ENCODE measurements around the gene SMYD3. TPM values are rescaled to one million over a fixed set of nuclear protein-coding genes. Genes with fewer than 3 reads are reported as not detected.

SMYD3 gene
- total RNA-seq, 4 donors from 2014 or later: 33.7 to 105 (median 51.4) TPM

DNA sequence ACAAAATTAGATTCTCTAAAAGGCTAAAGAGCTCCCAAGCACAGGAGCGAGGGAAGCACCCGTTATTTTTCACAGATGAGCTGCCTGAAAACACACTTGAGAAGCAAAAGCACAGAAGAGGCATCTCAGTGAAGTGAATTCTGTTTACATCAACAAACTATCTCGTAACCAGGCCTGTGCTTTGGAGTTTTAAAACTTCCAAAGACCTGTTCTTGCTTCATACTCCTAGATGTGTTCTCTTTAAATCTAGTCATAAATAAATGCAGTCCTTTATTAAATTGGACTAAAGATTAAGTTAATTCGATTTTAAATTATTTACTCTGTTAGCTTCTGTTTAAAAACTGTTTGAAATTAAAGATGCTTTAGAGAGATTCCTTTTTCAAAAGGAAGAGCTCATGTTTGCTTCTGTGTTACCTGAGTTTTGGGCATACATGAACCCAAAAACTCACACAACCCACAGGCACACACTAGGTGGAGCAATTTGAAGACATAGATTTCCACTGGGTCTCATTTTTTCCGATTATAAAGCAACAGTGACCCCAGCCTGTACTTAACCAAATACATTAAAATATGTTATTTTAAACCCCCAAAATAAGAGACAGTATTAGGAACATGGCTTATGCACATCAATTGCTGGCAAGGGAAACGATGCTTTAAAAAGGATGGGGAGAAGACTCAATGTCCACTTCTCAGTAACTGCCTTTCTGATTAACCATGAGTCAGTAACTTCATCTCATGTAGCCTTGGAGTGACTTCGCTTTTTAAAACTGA lies 648.2 kb downstream of the SMYD3 start:
- Histone ChIP-seq H3K4me1 (peaks cover 0 to 8% of the 10 kb centered on the region in 2 donors), H3K9me3 (no peaks in the 10 kb centered on the region), H3K27me3 (no peaks in the 10 kb centered on the region), H3K36me3 (no peaks in the 10 kb centered on the region), H3K27ac (no peak overlapping the region), H3K4me3 (replicated peaks in 1 of 3) (no peak overlapping the region)
- TF ChIP-seq, protein P1, sequence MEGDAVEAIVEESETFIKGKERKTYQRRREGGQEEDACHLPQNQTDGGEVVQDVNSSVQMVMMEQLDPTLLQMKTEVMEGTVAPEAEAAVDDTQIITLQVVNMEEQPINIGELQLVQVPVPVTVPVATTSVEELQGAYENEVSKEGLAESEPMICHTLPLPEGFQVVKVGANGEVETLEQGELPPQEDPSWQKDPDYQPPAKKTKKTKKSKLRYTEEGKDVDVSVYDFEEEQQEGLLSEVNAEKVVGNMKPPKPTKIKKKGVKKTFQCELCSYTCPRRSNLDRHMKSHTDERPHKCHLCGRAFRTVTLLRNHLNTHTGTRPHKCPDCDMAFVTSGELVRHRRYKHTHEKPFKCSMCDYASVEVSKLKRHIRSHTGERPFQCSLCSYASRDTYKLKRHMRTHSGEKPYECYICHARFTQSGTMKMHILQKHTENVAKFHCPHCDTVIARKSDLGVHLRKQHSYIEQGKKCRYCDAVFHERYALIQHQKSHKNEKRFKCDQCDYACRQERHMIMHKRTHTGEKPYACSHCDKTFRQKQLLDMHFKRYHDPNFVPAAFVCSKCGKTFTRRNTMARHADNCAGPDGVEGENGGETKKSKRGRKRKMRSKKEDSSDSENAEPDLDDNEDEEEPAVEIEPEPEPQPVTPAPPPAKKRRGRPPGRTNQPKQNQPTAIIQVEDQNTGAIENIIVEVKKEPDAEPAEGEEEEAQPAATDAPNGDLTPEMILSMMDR (IDR thresholded peaks at IDR 0.05): no peak
- no peak for TF ChIP-seq POLR2A (IDR thresholded peaks at IDR 0.05)
- no peak for DNase-seq
- WGBS, 2 donors: 68 to 79% methylated on average over 7 of the region's 7 CpGs
- intact Hi-C loops (cut with DNase I): no loop called here

DNA sequence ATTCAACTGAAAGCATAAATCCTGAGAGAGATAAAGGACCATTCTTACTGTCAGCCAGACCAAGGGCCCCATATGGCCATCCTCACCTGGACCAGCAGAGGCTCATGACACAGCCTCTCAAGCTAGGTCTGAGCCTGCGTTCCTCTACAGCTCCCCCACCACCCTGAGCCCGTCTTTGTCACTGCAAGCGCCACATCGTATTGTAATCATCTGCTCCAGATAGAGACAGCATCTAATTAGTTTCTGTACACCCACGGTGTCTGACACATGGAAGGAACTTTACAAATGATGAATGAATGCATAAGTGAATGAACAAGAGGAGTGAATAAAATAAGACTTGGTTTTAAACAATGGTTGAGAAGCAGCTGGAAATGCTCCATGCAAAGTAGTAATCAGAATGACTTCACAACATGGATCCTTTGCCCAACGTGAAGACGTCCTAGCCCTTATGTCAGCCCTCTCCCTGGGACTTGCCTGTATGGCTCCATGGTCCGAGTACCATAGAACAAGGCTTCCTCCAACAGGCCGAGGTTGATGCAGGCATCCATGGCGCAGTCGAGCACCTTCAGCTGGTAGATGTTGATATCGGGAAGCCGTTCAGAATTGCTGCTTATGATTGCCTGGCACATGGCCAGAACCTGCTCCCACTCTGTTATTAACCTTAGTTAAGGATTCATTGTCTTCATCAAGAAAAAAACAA lies 648.9 kb downstream of the SMYD3 start:
- DNase-seq: no peak
- Histone ChIP-seq H3K27me3 (no peaks in the 10 kb centered on the region), H3K27ac (no peak overlapping the region), H3K4me3 (replicated peaks in 1 of 3) (no peak overlapping the region), H3K36me3 (no peaks in the 10 kb centered on the region), H3K4me1 (peaks cover 0 to 8% of the 10 kb centered on the region in 2 donors), H3K9me3 (no peaks in the 10 kb centered on the region)
- WGBS, 2 donors: 90% methylated on average over 13 of the region's 13 CpGs
- TF ChIP-seq POLR2A (IDR thresholded peaks at IDR 0.05): no peak
- TF ChIP-seq, protein P1 (IDR thresholded peaks at IDR 0.05): no peak
- intact Hi-C loops (cut with DNase I): no loop called here

DNA sequence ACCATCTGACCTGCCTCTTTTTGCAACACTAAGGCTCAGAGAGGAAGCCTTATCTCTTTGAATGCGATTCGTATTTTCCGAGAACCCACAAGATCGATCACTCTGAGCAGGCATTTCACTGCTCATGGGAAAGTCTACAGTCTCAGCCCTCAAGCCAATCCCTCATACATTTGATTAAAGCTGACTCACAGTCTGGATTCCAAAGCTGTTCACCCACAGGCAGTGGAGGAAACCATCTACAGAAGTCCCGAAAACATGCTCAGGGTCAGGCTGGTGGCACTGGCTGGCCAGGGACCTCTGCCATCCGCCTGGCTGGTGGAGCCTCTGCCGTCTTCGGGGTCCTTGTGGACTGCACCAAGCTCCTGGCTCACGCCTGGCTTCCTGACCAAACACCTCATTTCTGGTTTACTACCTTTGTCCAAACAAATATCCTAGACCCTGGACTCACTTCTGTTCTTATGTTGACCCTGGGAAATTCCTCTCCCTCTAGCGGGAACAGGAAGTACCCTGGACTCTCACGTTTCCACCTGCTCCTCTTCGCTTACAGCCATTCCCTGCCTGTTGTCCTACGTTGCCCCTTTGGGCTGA lies 650.0 kb downstream of the SMYD3 start:
- Histone ChIP-seq H3K9me3 (no peaks in the 10 kb centered on the region), H3K36me3 (no peaks in the 10 kb centered on the region), H3K4me3 (replicated peaks in 1 of 3) (no peak overlapping the region), H3K4me1 (peaks cover 0 to 8% of the 10 kb centered on the region in 2 donors), H3K27ac (no peak overlapping the region), H3K27me3 (no peaks in the 10 kb centered on the region)
- 80 to 86% methylated on average over 13 of the region's 13 CpGs for WGBS, 2 donors
- intact Hi-C loops (cut with DNase I): no loop called here
- TF ChIP-seq, protein P1 (IDR thresholded peaks at IDR 0.05): no peak
- TF ChIP-seq POLR2A (IDR thresholded peaks at IDR 0.05): no peak
- DNase-seq: no peak

DNA sequence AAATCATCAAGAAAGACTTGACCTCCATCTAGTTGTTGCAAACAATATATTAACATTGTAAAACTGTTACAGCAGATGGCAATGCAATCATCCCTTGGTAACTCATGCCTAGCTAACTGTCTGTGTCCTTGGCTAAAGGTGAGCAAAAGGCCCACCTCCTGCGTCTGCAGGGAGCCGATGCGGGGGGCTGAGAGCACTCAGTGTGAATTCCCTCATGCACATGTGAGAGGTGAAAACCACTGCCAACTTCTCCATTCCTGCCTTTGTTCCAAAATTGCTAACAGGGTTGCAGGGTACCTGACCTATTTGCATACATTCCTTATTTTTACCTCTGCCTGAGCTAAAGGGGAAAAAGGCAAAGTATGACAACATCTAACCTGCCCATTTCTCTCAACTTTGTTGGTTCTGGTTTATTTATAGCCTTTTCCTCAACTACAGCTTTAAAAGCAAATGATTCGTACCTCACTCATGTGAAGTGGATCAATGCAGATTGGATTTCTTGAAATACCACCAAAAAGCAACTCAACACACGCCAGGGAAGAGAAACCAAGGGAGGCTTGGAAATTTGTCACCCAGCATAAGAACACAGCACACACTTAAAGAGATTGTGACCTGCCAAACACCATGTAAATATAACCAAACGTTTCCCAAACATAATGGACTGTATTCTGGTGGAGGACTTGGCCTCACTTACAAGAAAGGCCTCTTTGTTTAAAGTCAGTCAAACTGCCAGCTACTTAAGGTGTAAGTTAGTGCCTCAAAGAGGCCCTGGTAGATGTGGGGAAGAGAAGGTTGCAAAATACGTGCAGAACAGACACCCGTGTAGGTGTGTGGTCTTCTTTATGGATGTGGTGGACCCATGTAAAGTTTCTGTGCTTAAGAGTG lies 651.0 kb downstream of the SMYD3 start:
- Histone ChIP-seq H3K36me3 (no peaks in the 10 kb centered on the region), H3K27me3 (no peaks in the 10 kb centered on the region), H3K4me3 (replicated peaks in 1 of 3) (no peak overlapping the region), H3K4me1 (peaks cover 0 to 8% of the 10 kb centered on the region in 2 donors), H3K27ac (no peak overlapping the region), H3K9me3 (no peaks in the 10 kb centered on the region)
- no peak for TF ChIP-seq POLR2A (IDR thresholded peaks at IDR 0.05)
- TF ChIP-seq, protein P1 (IDR thresholded peaks at IDR 0.05): no peak
- 50 to 54% methylated on average over 8 of the region's 8 CpGs for WGBS, 2 donors
- DNase-seq: no peak
- intact Hi-C loops (cut with DNase I): no loop called here
